Skeletal muscle satellite cell (primary cell): ENCODE data around the gene MEIOSIN.
"Not testable (repeated sequence)": the region's sequence is repeated elsewhere in the genome, so short reads cannot be mapped to it uniquely, and the experiment has no call there.

Experiments
- H3K27me3 ChIP-seq: 2 replicates; pipeline ENCODE4 v1.7.0; 2013; ENCODE audit warnings: low read length; ENCODE audit not compliant: control insufficient read depth, insufficient read depth
- H3K36me3 ChIP-seq: 2 replicates; pipeline ENCODE4 v1.7.0; 2013; ENCODE audit warnings: mild to moderate bottlenecking, control low read depth, low read length; ENCODE audit not compliant: insufficient read depth
- H3K4me1 ChIP-seq: 2 replicates; pipeline ENCODE4 v1.7.0; 2013; ENCODE audit warnings: low read length; ENCODE audit not compliant: control insufficient read depth, insufficient read depth
- H3K4me2 ChIP-seq: 2 replicates; pipeline ENCODE4 v1.7.0; 2013; ENCODE audit warnings: mild to moderate bottlenecking, low read length
- H3K4me3 ChIP-seq: 2 replicates; pipeline ENCODE4 v1.7.0; 2013; ENCODE audit warnings: low read length
- H3K9ac ChIP-seq: 2 replicates; pipeline ENCODE4 v1.7.0; 2013; ENCODE audit warnings: mild to moderate bottlenecking, low read depth, low read length, moderate library complexity
- H3K9me3 ChIP-seq: replicated peaks from 2 replicates; pipeline ENCODE4 v1.7.0; 2013; ENCODE audit warnings: mild to moderate bottlenecking, control low read depth, low read length

MEIOSIN gene

GRCh38 chr19:45711851-45712698 lies 21.2 kb upstream of the MEIOSIN start:
- H3K9me3 ChIP-seq = no peaks in the 10 kb centered on the region
- H3K4me2 ChIP-seq = no peak overlapping the region
- no peak overlapping the region for H3K4me3 ChIP-seq
- H3K4me1 ChIP-seq = peaks cover 7% of the 10 kb centered on the region
- H3K36me3 ChIP-seq = peaks cover 13% of the 10 kb centered on the region
- no peak overlapping the region for H3K9ac ChIP-seq
- no peaks in the 10 kb centered on the region for H3K27me3 ChIP-seq

- peaks cover 7% of the 10 kb centered on the region for H3K4me1 ChIP-seq
- no peak overlapping the region for H3K4me2 ChIP-seq
- H3K27me3 ChIP-seq = no peaks in the 10 kb centered on the region
- no peak overlapping the region for H3K9ac ChIP-seq
- H3K4me3 ChIP-seq = no peak overlapping the region
- peaks cover 13% of the 10 kb centered on the region for H3K36me3 ChIP-seq
- H3K9me3 ChIP-seq = no peaks in the 10 kb centered on the region
Measured at GRCh38 chr19:45712699-45713067, 20.6 kb upstream of the MEIOSIN start.

- Histone ChIP-seq H3K4me3 (no peak overlapping the region), H3K4me1 (peaks cover 11% of the 10 kb centered on the region), H3K27me3 (no peaks in the 10 kb centered on the region), H3K4me2 (no peak overlapping the region), H3K9ac (no peak overlapping the region), H3K9me3 (no peaks in the 10 kb centered on the region), H3K36me3 (peaks cover 13% of the 10 kb centered on the region)
Measured at GRCh38 chr19:45713141-45713540, 20.1 kb upstream of the MEIOSIN start.

GRCh38 chr19:45715139-45715538 lies 18.1 kb upstream of the MEIOSIN start:
- peaks cover 16% of the 10 kb centered on the region for H3K4me1 ChIP-seq
- no peak overlapping the region for H3K9ac ChIP-seq
- no peak overlapping the region for H3K4me2 ChIP-seq
- no peak overlapping the region for H3K4me3 ChIP-seq
- H3K9me3 ChIP-seq = no peaks in the 10 kb centered on the region
- H3K27me3 ChIP-seq = no peaks in the 10 kb centered on the region
- peaks cover 20% of the 10 kb centered on the region for H3K36me3 ChIP-seq

- H3K9ac ChIP-seq = peak overlapping the region; percentile 89
- no peaks in the 10 kb centered on the region for H3K27me3 ChIP-seq
- H3K4me3 ChIP-seq = peak overlapping the region; percentile 74
- H3K9me3 ChIP-seq = no peaks in the 10 kb centered on the region
- H3K36me3 ChIP-seq = peaks cover 20% of the 10 kb centered on the region
- H3K4me2 ChIP-seq = peak overlapping the region; percentile 94
- H3K4me1 ChIP-seq = peaks cover 16% of the 10 kb centered on the region
Measured at GRCh38 chr19:45716359-45717130, 16.7 kb upstream of the MEIOSIN start.

GRCh38 chr19:45717131-45717982 lies 15.9 kb upstream of the MEIOSIN start:
- Histone ChIP-seq H3K4me2 (peak overlapping the region; percentile 94), H3K36me3 (peaks cover 12% of the 10 kb centered on the region), H3K4me3 (peak overlapping the region; percentile 74), H3K27me3 (no peaks in the 10 kb centered on the region), H3K9ac (peak overlapping the region; percentile 89), H3K9me3 (no peaks in the 10 kb centered on the region), H3K4me1 (peaks cover 19% of the 10 kb centered on the region)

- peak overlapping the region; percentile 89 for H3K9ac ChIP-seq
- H3K36me3 ChIP-seq = peaks cover 7% of the 10 kb centered on the region
- H3K4me3 ChIP-seq = peak overlapping the region; percentile 74
Measured at GRCh38 chr19:45717983-45718650, 15.1 kb upstream of the MEIOSIN start.

GRCh38 chr19:45720065-45720464 lies 13.2 kb upstream of the MEIOSIN start:
- peaks cover 35% of the 10 kb centered on the region for H3K4me1 ChIP-seq
- H3K9me3 ChIP-seq, H3K4me2 ChIP-seq, H3K4me3 ChIP-seq, H3K27me3 ChIP-seq, H3K9ac ChIP-seq: not testable (repeated sequence)
- peaks cover 11% of the 10 kb centered on the region for H3K36me3 ChIP-seq

More at GRCh38 chr19:45717983-45718650, 15.1 kb upstream of the MEIOSIN start:
- Histone ChIP-seq H3K4me2 (peak overlapping the region; percentile 94), H3K4me1 (peaks cover 25% of the 10 kb centered on the region), H3K27me3 (no peaks in the 10 kb centered on the region), H3K9me3 (no peaks in the 10 kb centered on the region)

GRCh38 chr19:45728683-45729082 lies 4.6 kb upstream of the MEIOSIN start:
- peaks cover 16% of the 10 kb centered on the region for H3K4me1 ChIP-seq
- H3K36me3 ChIP-seq, H3K4me3 ChIP-seq, H3K27me3 ChIP-seq, H3K9me3 ChIP-seq, H3K4me2 ChIP-seq, H3K9ac ChIP-seq: not testable (repeated sequence)

- H3K4me2 ChIP-seq = peak overlapping the region; percentile 96
Measured at GRCh38 chr19:45729800-45730290, 3.4 kb upstream of the MEIOSIN start.

More at GRCh38 chr19:45729800-45730290, 3.4 kb upstream of the MEIOSIN start:
- Histone ChIP-seq H3K27me3 (no peaks in the 10 kb centered on the region), H3K9me3 (no peaks in the 10 kb centered on the region), H3K4me1 (peaks cover 11% of the 10 kb centered on the region), H3K36me3 (no peaks in the 10 kb centered on the region), H3K4me3 (peak overlapping the region; percentile 86), H3K9ac (peak overlapping the region; percentile 87)
